Mesothelial cell of epicardium (in vitro differentiated cells): ENCODE measurements around the gene CAMK2B. TPM values are rescaled to one million over a fixed set of nuclear protein-coding genes. Genes with fewer than 3 reads are reported as not detected.
"Not testable (repeated sequence)": the region's sequence is repeated elsewhere in the genome, so short reads cannot be mapped to it uniquely, and the experiment has no call there.

Source experiments
- DNase-seq, 2 experiments: peaks; one replicate each; pipeline ENCODE4 v3.0.0; 2021; ENCODE audit warnings: low spot score in 2 of 2; ENCODE audit not compliant: unreplicated experiment in 2 of 2
- H3K27ac Mint-ChIP-seq: 2 replicates; pipeline ENCODE4 v1.8.0; 2021; ENCODE audit warnings: mixed read lengths
- H3K27me3 Mint-ChIP-seq: 2 replicates; pipeline ENCODE4 v1.8.0; 2021; ENCODE audit warnings: low read depth, mixed read lengths
- H3K36me3 Mint-ChIP-seq: 2 replicates; pipeline ENCODE4 v1.8.0; 2021; ENCODE audit warnings: mixed read lengths
- H3K4me1 Mint-ChIP-seq: 2 replicates; pipeline ENCODE4 v1.8.0; 2021; ENCODE audit warnings: mixed read lengths
- H3K4me3 Mint-ChIP-seq: 2 replicates; pipeline ENCODE4 v1.8.0; 2021; ENCODE audit warnings: mild to moderate bottlenecking, moderate library complexity, mixed read lengths
- H3K9me3 Mint-ChIP-seq: 2 replicates; pipeline ENCODE4 v1.8.0; 2021; ENCODE audit warnings: mixed read lengths
- total RNA-seq: library from RNA; stranded (reverse); gene quantifications from 3 replicates; pipeline ENCODE4 v1.2.1, GENCODE V29; 2021
- TF ChIP-seq, protein P1 (sequence below): fragments of 200-600 bp; sonication (generic); IDR thresholded peaks from one replicate; pipeline ENCODE4 v1.5.0; 2021; ENCODE audit warnings: antibody characterized with exemption; ENCODE audit not compliant: unreplicated experiment

CAMK2B gene
- total RNA-seq, 1 donor from 2014 or later: 1.8 TPM

DNA sequence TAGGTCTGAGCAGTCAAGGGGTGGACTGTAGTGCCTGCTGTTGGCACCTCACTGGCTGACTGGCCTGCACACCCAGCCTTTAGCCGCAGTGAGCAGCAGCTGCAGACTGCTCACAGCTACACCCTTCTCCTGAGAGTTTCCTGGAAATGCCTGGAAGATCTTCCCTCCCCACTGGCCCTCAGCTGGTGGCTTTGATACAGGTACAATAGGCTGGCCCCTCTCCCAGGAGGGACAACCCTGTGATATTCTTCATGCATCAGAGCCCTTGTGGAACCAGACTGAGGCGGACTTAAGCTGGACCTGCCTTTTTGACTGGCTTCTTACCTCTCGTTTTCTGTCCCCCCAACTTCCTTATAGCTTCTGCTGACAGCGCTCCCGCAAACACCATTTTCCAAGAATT lies 142.6 kb downstream of the CAMK2B start:
- peaks cover 11% of the 10 kb centered on the region for H3K9me3 Mint-ChIP-seq
- no peak for DNase-seq

DNA sequence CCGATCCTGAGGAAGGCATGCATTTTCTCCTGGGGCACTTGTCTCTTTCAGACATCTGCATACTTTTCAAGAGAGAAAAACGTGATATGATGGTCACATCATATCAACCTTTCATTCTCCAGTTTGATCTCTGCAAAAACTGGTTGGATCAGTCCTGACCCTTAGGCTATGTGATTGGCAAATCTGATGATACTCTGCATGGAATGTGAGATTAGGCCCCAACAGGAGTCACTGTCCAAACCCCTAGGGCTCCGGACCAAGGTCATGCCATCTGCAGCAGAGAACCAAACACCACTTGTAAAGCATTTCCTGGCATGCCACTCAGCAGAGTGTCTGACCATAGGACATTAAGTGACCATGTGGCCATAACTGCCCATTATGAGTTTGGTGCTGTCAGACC lies 144.8 kb downstream of the CAMK2B start:
- H3K9me3 Mint-ChIP-seq: peaks cover 11% of the 10 kb centered on the region
- no peak overlapping the region for H3K27ac Mint-ChIP-seq
- TF ChIP-seq, protein P1, sequence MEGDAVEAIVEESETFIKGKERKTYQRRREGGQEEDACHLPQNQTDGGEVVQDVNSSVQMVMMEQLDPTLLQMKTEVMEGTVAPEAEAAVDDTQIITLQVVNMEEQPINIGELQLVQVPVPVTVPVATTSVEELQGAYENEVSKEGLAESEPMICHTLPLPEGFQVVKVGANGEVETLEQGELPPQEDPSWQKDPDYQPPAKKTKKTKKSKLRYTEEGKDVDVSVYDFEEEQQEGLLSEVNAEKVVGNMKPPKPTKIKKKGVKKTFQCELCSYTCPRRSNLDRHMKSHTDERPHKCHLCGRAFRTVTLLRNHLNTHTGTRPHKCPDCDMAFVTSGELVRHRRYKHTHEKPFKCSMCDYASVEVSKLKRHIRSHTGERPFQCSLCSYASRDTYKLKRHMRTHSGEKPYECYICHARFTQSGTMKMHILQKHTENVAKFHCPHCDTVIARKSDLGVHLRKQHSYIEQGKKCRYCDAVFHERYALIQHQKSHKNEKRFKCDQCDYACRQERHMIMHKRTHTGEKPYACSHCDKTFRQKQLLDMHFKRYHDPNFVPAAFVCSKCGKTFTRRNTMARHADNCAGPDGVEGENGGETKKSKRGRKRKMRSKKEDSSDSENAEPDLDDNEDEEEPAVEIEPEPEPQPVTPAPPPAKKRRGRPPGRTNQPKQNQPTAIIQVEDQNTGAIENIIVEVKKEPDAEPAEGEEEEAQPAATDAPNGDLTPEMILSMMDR: no peak
- H3K36me3 Mint-ChIP-seq: no peaks in the 10 kb centered on the region
- DNase-seq: no peak
- peaks cover 29% of the 10 kb centered on the region for H3K27me3 Mint-ChIP-seq
- H3K4me3 Mint-ChIP-seq: no peak overlapping the region
- H3K4me1 Mint-ChIP-seq: no peaks in the 10 kb centered on the region

More for the DNA sequence above, 142.6 kb downstream of the CAMK2B start:
- Mint-ChIP-seq H3K4me1 (no peaks in the 10 kb centered on the region), H3K4me3 (no peak overlapping the region), H3K27ac (no peak overlapping the region), H3K36me3 (no peaks in the 10 kb centered on the region), H3K27me3 (peaks cover 18% of the 10 kb centered on the region)
- TF ChIP-seq, protein P1: no peak

DNA sequence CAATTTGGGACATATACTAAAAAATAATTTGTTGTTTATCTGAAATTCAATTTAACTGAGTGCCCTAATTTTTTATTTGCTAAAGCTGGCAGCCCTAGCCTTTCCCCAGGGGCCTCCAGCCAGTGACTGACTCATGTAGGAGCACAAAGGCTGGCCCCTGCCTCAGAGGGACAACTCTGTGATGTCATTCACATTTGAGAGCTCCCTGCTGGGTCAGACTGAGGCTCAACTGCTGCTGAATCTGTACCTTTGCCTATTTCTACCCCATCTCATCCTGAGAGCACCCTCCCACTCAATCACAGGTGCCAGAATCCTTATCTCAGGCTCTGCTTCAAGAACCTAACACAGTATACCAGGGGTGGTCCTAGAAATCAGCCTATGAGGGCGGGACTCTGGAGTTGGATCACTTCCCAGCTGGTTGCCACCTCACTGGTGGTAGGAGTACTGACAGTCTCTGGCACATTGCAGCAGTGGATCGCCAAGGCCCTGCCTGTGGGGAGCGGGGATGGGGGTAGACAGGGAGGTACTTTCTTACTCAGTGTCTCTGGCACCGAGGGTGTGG lies 147.7 kb downstream of the CAMK2B start:
- Mint-ChIP-seq H3K36me3 (no peaks in the 10 kb centered on the region), H3K9me3 (peaks cover 6% of the 10 kb centered on the region), H3K4me1 (no peaks in the 10 kb centered on the region), H3K27ac (no peak overlapping the region), H3K4me3 (no peak overlapping the region), H3K27me3 (peaks cover 52% of the 10 kb centered on the region)
- TF ChIP-seq, protein P1: no peak
- DNase-seq: peak in 1 of 2 experiments; percentile 29

DNA sequence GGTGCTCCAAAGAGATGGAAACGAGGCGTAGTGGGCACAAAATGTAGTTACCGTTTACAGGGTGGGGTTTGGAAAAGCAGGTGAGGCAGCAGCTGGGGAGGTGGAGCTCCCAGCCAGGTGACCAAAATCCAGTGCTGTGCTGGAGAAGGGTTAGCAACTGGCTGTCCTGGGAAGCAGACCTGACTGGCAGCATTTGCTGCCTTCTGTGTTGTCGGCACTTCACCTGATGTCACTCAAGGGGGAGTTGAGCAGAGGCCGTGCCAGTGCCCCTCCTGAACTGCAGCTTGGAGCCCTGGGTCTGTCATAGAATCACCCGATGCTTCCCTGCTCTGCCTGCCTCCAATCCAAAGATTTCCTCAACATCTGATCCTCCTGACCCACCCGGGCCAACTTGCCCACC lies 148.9 kb downstream of the CAMK2B start:
- TF ChIP-seq, protein P1: no peak
- H3K4me3 Mint-ChIP-seq: no peak overlapping the region
- no peaks in the 10 kb centered on the region for H3K4me1 Mint-ChIP-seq
- DNase-seq: peak in 1 of 2 experiments; percentile 20
- H3K27me3 Mint-ChIP-seq: peaks cover 50% of the 10 kb centered on the region
- H3K27ac Mint-ChIP-seq: no peak overlapping the region
- no peaks in the 10 kb centered on the region for H3K36me3 Mint-ChIP-seq
- no peaks in the 10 kb centered on the region for H3K9me3 Mint-ChIP-seq

DNA sequence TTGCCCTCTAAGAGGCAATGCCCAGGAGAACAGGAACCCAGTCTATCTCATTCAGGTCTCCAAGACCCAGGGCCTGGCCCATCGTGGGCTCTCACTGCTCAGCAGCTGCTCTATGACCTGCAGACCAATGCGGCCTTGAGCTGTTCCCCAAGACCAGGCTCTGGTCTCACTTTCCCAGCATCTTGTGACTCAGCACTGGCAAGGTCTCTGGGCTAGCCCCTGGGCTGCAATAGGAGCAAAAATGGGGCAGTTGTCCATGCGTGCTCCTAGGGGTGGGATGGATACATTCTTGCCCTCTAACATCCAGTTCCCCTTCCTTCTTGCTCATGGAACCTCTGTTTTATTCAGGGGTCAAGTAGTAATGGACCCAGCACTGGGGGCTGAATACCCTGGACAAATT lies 149.7 kb downstream of the CAMK2B start:
- Mint-ChIP-seq H3K4me1 (no peaks in the 10 kb centered on the region), H3K27ac (no peak overlapping the region), H3K9me3 (peaks cover 3% of the 10 kb centered on the region), H3K4me3 (no peak overlapping the region), H3K36me3 (no peaks in the 10 kb centered on the region), H3K27me3 (peaks cover 50% of the 10 kb centered on the region)
- TF ChIP-seq, protein P1: no peak
- peak in 1 of 2 experiments; percentile 36 for DNase-seq

DNA sequence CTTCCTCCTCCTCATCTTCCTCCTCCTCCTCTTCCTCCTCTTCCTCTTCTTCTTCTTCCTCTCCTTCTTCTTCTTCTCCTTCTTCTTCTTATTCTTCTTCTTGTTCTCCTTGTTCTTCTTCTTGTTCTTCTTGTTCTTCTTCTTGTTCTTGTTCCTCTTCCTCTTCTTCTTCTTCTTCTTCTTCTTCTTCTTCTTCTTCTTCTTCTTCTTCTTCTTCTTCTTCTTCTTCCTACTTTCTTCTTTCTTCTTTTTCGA lies 150.8 kb downstream of the CAMK2B start:
- H3K27ac Mint-ChIP-seq, H3K9me3 Mint-ChIP-seq, H3K4me3 Mint-ChIP-seq, H3K36me3 Mint-ChIP-seq, DNase-seq, H3K4me1 Mint-ChIP-seq: not testable (repeated sequence)
- peaks cover 50% of the 10 kb centered on the region for H3K27me3 Mint-ChIP-seq
